GM23248 (cell line): ENCODE data around the gene INO80. TPM values are rescaled to one million over a fixed set of nuclear protein-coding genes. Genes with fewer than 3 reads are reported as not detected.
"Not testable (repeated sequence)": the region's sequence is repeated elsewhere in the genome, so short reads cannot be mapped to it uniquely, and the experiment has no call there.

Experiments
- DNase-seq: peaks from one replicate; pipeline ENCODE4 v3.0.0-alpha.2; 2015
- H2AFZ ChIP-seq: fragments of 200-600 bp; sonication (generic); 2 replicates; pipeline ENCODE4 v1.6.1; 2016; ENCODE audit warnings: antibody characterized with exemption
- H3F3A ChIP-seq: fragments of 200-600 bp; sonication (generic); 2 replicates; pipeline ENCODE4 v1.6.1; 2016; ENCODE audit warnings: mild to moderate bottlenecking, antibody characterized with exemption, mixed run types; ENCODE audit not compliant: insufficient read depth
- H3K27ac ChIP-seq: fragments of 200-600 bp; sonication (generic); 2 replicates; pipeline ENCODE4 v1.5.1; 2016; ENCODE audit warnings: mild to moderate bottlenecking
- H3K27me3 ChIP-seq: fragments of 200-600 bp; sonication (generic); replicated peaks from 2 replicates; pipeline ENCODE4 v1.6.1; 2016; ENCODE audit warnings: mild to moderate bottlenecking; ENCODE audit not compliant: insufficient read depth
- H3K36me3 ChIP-seq: fragments of 200-600 bp; sonication (generic); 2 replicates; pipeline ENCODE4 v1.6.1; 2016; ENCODE audit warnings: low read depth, mild to moderate bottlenecking
- H3K4me1 ChIP-seq: fragments of 200-600 bp; sonication (generic); 2 replicates; pipeline ENCODE4 v1.6.1; 2016; ENCODE audit warnings: mild to moderate bottlenecking; ENCODE audit not compliant: insufficient read depth
- H3K4me2 ChIP-seq: fragments of 200-600 bp; sonication (generic); one replicate; pipeline ENCODE4 v1.6.1; 2016; ENCODE audit warnings: mild to moderate bottlenecking; ENCODE audit not compliant: unreplicated experiment
- H3K4me3 ChIP-seq: fragments of 200-600 bp; sonication (generic); 2 replicates; pipeline ENCODE4 v1.5.1; 2016; ENCODE audit warnings: mild to moderate bottlenecking
- H3K79me2 ChIP-seq: fragments of 200-600 bp; sonication (generic); 2 replicates; pipeline ENCODE4 v1.6.1; 2016; ENCODE audit warnings: mild to moderate bottlenecking; ENCODE audit not compliant: insufficient read depth
- H3K9ac ChIP-seq: fragments of 200-600 bp; sonication (generic); 2 replicates; pipeline ENCODE4 v1.6.1; 2016; ENCODE audit warnings: mild to moderate bottlenecking
- H3K9me2 ChIP-seq: fragments of 200-600 bp; sonication (generic); 2 replicates; pipeline ENCODE4 v1.6.1; 2016; ENCODE audit warnings: mixed run types, mild to moderate bottlenecking, moderate library complexity; ENCODE audit not compliant: insufficient read depth
- H3K9me3 ChIP-seq: fragments of 200-600 bp; sonication (generic); one replicate; pipeline ENCODE4 v1.6.1; 2017; ENCODE audit warnings: low read depth
- H4K20me1 ChIP-seq: fragments of 200-600 bp; sonication (generic); 2 replicates; pipeline ENCODE4 v1.6.0; 2016; ENCODE audit not compliant: insufficient read depth
- EZH2 ChIP-seq: fragments of 200-600 bp; sonication (generic); IDR thresholded peaks from 2 replicates; pipeline ENCODE4 v1.6.1; 2018; ENCODE audit warnings: antibody characterized with exemption, mild to moderate bottlenecking; ENCODE audit not compliant: insufficient read depth, poor library complexity, severe bottlenecking
- EZH2phosphoT487 ChIP-seq: fragments of 200-600 bp; sonication (generic); IDR thresholded peaks from 2 replicates; pipeline ENCODE4 v1.6.1; 2018; ENCODE audit warnings: antibody characterized with exemption, moderate library complexity, mild to moderate bottlenecking, low read depth; ENCODE audit not compliant: insufficient read depth
- WGBS, 2 experiments: methylation state at CpG; one replicate each; pipeline ENCODE4 v1.1.6; 2015 to 2017; ENCODE audit warnings: low lambda C conversion rate in 2 of 2, low coverage in 1 of 2; ENCODE audit errors: missing lambda C conversion rate in 2 of 2; 5-methylcytosine and 5-hydroxymethylcytosine counted together
- in situ Hi-C: fragments of 300-500 bp; cut with MboI; formaldehyde crosslinking; loops from 2 replicates; pipeline ENCODE4 v1.15.0; 2020
- polyA plus RNA-seq: library from polyadenylated mRNA; unstranded; fragments of >200 nt; fragmentation: Nextera tagmentation; extraction: Ambion mirVana; gene quantifications from 2 replicates; pipeline ENCODE4 v1.2.1, GENCODE V29; 2016
- total RNA-seq: library from RNA; depleted of rRNA; stranded (reverse); fragments of >200 nt; shearing (Covaris generic); gene quantifications from 2 replicates; pipeline ENCODE4 v1.2.3, GENCODE V29; 2014

Gene INO80
- total and polyA plus RNA-seq, 2 experiments from 2014 or later, result 5.3 to 25.9 TPM

DNA sequence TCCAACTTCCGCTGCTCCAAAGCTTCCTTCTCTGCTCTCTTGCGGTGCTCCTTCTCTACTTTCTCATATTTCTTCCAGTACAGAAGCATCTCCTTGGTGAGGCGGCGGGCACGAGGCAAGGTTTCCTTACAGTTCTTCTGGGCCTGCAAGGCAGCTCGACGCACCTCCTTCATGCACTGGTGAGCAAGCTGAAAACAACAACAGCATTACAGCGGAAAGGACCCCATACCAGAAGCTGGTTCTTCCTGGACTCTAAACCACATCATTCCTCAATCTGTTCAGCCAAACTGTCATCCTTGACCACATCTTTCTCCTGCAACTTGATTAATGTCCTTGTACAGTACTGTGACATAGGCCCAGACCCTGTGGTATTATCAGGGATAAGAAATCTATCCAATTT is 36.4 kb downstream of the INO80 start:
- DNase-seq, result no peak
- Histone ChIP-seq H3K9me2 (no peaks in the 10 kb centered on the region), H3K79me2 (peaks cover 30% of the 10 kb centered on the region), H3K4me2 (no peak overlapping the region), H3K36me3 (peaks cover 68% of the 10 kb centered on the region), H3K9me3 (no peaks in the 10 kb centered on the region), H3K4me3 (no peak overlapping the region), H2AFZ (no peak overlapping the region), H3F3A (no peaks in the 10 kb centered on the region), H3K9ac (no peak overlapping the region), H3K27me3 (no peaks in the 10 kb centered on the region), H4K20me1 (no peaks in the 10 kb centered on the region), H3K27ac (no peak overlapping the region), H3K4me1 (no peaks in the 10 kb centered on the region)
- TF ChIP-seq EZH2phosphoT487, result no peak
- TF ChIP-seq EZH2, result no peak
- 97% methylated on average over 5 to 8 of the region's 8 CpGs for WGBS, 2 experiments
- in situ Hi-C loops, result no loop called here

DNA sequence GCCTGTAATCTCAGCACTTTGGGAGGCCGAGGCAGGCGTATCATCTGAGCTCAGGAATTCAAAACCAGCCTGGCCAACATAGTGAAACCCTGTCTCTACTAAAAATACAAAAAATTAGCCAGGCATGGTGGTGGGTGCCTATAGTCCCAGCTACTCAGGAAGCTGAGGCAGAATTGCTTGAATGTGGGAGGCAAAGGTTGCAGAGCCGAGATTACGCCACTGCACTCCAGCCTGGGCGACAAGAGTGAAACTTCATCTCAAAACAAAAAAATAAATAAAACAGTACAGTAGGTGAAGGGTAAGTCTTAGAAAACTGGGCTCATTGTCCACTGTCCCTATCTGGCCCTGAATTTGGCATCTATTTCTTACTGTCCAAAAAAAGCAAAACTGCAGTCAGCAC is 37.2 kb downstream of the INO80 start:
- DNase-seq, H3K4me1 ChIP-seq, H3K9me3 ChIP-seq, H4K20me1 ChIP-seq, H3K27ac ChIP-seq, H3K27me3 ChIP-seq, in situ Hi-C loops, H3K9me2 ChIP-seq, H3K4me3 ChIP-seq, H2AFZ ChIP-seq, H3K9ac ChIP-seq, H3K4me2 ChIP-seq, H3F3A ChIP-seq: not testable (repeated sequence)
- Histone ChIP-seq H3K36me3 (peaks cover 70% of the 10 kb centered on the region), H3K79me2 (peaks cover 34% of the 10 kb centered on the region)
- 92% methylated on average over 5 of the region's 5 CpGs for WGBS, 2 experiments

DNA sequence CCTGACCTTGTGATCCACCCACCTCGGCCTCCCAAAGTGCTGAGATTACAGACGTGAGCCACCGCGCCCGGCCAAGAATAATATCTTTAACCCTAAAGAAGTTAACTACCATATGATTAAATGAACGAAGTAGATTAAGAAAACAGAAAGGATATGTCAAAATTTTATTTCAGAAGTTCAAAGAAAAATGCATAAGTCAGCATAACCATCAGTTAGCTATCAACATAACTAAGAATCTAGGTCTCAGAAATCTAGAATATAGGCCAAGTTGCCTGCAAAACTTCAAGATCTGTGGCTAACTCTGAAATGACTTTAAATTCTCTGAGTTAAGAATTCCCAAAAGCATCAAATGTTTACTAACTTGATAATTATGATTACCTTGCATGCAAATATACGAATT is 38.0 kb downstream of the INO80 start:
- Histone ChIP-seq H4K20me1 (no peaks in the 10 kb centered on the region), H3K27me3 (no peaks in the 10 kb centered on the region), H3K9me2 (no peaks in the 10 kb centered on the region), H2AFZ (no peak overlapping the region), H3K36me3 (peaks cover 74% of the 10 kb centered on the region), H3F3A (no peaks in the 10 kb centered on the region), H3K4me2 (no peak overlapping the region), H3K4me1 (no peaks in the 10 kb centered on the region), H3K9me3 (no peaks in the 10 kb centered on the region), H3K9ac (no peak overlapping the region), H3K79me2 (peaks cover 34% of the 10 kb centered on the region), H3K4me3 (no peak overlapping the region), H3K27ac (no peak overlapping the region)
- no peak for DNase-seq
- in situ Hi-C loops, result no loop called here
- TF ChIP-seq EZH2, result no peak
- TF ChIP-seq EZH2phosphoT487, result no peak
- WGBS, 2 experiments, result 92% methylated on average over 7 of the region's 7 CpGs

DNA sequence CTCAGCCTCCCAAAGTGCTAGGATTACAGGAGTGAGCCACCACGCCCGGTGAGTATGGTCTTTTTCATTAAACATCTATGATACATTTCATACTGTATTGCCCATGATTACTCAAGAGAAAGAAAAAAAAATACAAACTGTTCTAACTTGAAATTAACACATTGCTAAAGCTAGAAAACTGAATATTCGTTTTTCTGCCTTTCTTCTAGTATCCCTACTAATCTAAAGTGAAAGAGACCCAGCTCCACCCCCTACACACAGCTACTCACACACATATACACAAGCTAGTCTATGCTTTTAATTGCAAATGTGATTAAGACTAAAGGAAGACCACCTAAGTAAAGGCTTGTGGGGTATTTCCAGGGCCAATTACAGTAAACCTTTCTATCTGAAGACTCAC is 43.1 kb downstream of the INO80 start:
- Histone ChIP-seq H3K4me1 (no peaks in the 10 kb centered on the region), H3K4me3 (no peak overlapping the region), H3K9ac (no peak overlapping the region), H3K27ac (no peak overlapping the region), H3F3A (no peaks in the 10 kb centered on the region), H4K20me1 (no peaks in the 10 kb centered on the region), H3K9me2 (no peaks in the 10 kb centered on the region), H3K9me3 (no peaks in the 10 kb centered on the region), H3K4me2 (no peak overlapping the region), H3K79me2 (peaks cover 25% of the 10 kb centered on the region), H3K36me3 (peaks cover 74% of the 10 kb centered on the region), H2AFZ (no peak overlapping the region), H3K27me3 (no peaks in the 10 kb centered on the region)
- DNase-seq, result no peak
- TF ChIP-seq EZH2 (no peak), EZH2phosphoT487 (no peak)
- in situ Hi-C loops, result no loop called here
- WGBS, 2 experiments, result 95 to 100% methylated on average over 3 of the region's 3 CpGs

DNA sequence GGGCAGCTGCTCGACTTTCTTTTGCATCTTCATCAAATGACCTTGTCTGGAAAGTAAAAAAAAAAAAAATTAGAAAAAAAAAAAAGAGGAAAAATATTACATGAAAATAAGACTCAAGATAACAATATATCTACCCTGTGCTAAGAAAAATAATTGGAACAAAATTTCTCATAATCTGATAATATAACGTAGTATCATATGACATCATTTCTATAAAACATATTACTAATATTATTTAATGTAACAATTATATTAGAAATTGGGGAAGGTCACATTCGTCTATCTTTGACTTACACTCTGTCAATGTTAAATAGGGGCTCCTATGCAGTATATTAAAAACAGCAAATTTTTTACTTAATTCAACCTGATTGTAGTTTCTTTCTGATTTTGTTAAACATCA is 44.1 kb downstream of the INO80 start:
- no peak overlapping the region for H3K4me2 ChIP-seq
- H3K27ac ChIP-seq, result no peak overlapping the region
- no peak overlapping the region for H2AFZ ChIP-seq
- in situ Hi-C loops, result no loop called here
- H3K9me3 ChIP-seq, result no peaks in the 10 kb centered on the region
- no peaks in the 10 kb centered on the region for H3K9me2 ChIP-seq
- TF ChIP-seq EZH2, result no peak
- TF ChIP-seq EZH2phosphoT487, result no peak
- H3K9ac ChIP-seq, result no peak overlapping the region
- no peak overlapping the region for H3K4me3 ChIP-seq
- no peak for DNase-seq
- H3K4me1 ChIP-seq, result no peaks in the 10 kb centered on the region
- no peaks in the 10 kb centered on the region for H3F3A ChIP-seq
- no peaks in the 10 kb centered on the region for H3K27me3 ChIP-seq
- peaks cover 19% of the 10 kb centered on the region for H3K79me2 ChIP-seq
- H3K36me3 ChIP-seq, result peaks cover 77% of the 10 kb centered on the region
- H4K20me1 ChIP-seq, result no peaks in the 10 kb centered on the region
- 96 to 97% methylated on average over 3 of the region's 3 CpGs for WGBS, 2 experiments
